PC-3 (cell line): ENCODE measurements around the gene FN3KRP. TPM values are rescaled to one million over a fixed set of nuclear protein-coding genes. Genes with fewer than 3 reads are reported as not detected.

ENCODE experiments used
- ATAC-seq: fragments of 200-7000 bp; cut with Tn5 transposase; 2 replicates; pipeline ENCODE4 v1.9.1; 2020; ENCODE audit warnings: mild to moderate bottlenecking, moderate library complexity
- BruUV-seq: library from RNA; stranded (reverse); fragments of 400-500 nt; replicated peaks from 2 replicates; lab custom pipeline; 2021; lab: Mats Ljungman, UMichigan
- CTCF ChIA-PET: fragments of 300-600 bp; sonication (Branson Sonifier 250); formaldehyde crosslinking; loops from one replicate; lab custom pipeline; 2022; ENCODE audit warnings: antibody characterized with exemption; lab: Charles Lee
- POLR2A ChIA-PET: fragments of 300-600 bp; sonication (Branson Sonifier 250); formaldehyde crosslinking; loops from one replicate; lab custom pipeline; 2022; ENCODE audit warnings: antibody characterized with exemption; ENCODE audit not compliant: unreplicated experiment; lab: Charles Lee
- DNase-seq: peaks from one replicate; pipeline ENCODE4 v3.0.0-alpha.2; 2015
- H2AFZ ChIP-seq: fragments of 300-600 bp; sonication (generic); 2 replicates; pipeline ENCODE4 v1.6.0; 2016; ENCODE audit warnings: antibody characterized with exemption, low read length
- H3F3A ChIP-seq: fragments of 300-600 bp; sonication (generic); one replicate; pipeline ENCODE4 v1.6.0; 2017; ENCODE audit warnings: antibody characterized with exemption, low read length, control low read depth, mild to moderate bottlenecking; ENCODE audit not compliant: unreplicated experiment
- H3K27ac ChIP-seq: fragments of 300-600 bp; sonication (generic); 2 replicates; pipeline ENCODE4 v1.5.1; 2016; ENCODE audit warnings: mild to moderate bottlenecking, low read length
- H3K27me3 ChIP-seq: fragments of 300-600 bp; sonication (generic); 2 replicates; pipeline ENCODE4 v1.6.1; 2016; ENCODE audit warnings: low read length, mixed read lengths
- H3K36me3 ChIP-seq: fragments of 300-600 bp; sonication (generic); 2 replicates; pipeline ENCODE4 v1.6.1; 2016; ENCODE audit warnings: low read depth, mixed run types, low read length, mixed read lengths
- H3K4me1 ChIP-seq: fragments of 300-600 bp; sonication (generic); 2 replicates; pipeline ENCODE4 v1.5.1; 2016; ENCODE audit warnings: low read length; ENCODE audit not compliant: insufficient read depth
- H3K4me2 ChIP-seq: fragments of 300-600 bp; sonication (generic); 2 replicates; pipeline ENCODE4 v1.6.0; 2016; ENCODE audit warnings: low read length
- H3K4me3 ChIP-seq: fragments of 300-600 bp; sonication (generic); 2 replicates; pipeline ENCODE4 v1.5.1; 2016; ENCODE audit warnings: mild to moderate bottlenecking, low read length, mixed read lengths
- H3K79me2 ChIP-seq: fragments of 300-600 bp; sonication (generic); 2 replicates; pipeline ENCODE4 v1.6.1; 2017; ENCODE audit warnings: low read length, mixed read lengths
- H3K9ac ChIP-seq: fragments of 300-600 bp; sonication (generic); 2 replicates; pipeline ENCODE4 v1.6.0; 2016; ENCODE audit warnings: mild to moderate bottlenecking, low read length
- H3K9me2 ChIP-seq: fragments of 300-600 bp; sonication (generic); replicated peaks from 2 replicates; pipeline ENCODE4 v1.6.1; 2016; ENCODE audit warnings: mixed run types, low read length, mixed read lengths
- H3K9me3 ChIP-seq: fragments of 300-600 bp; sonication (generic); 2 replicates; pipeline ENCODE4 v1.6.1; 2016; ENCODE audit warnings: low read length, mixed read lengths
- H4K20me1 ChIP-seq: fragments of 300-600 bp; sonication (generic); 2 replicates; pipeline ENCODE4 v1.6.1; 2016; ENCODE audit warnings: low read length, mixed read lengths
- EZH2 ChIP-seq: fragments of 300-600 bp; sonication (generic); IDR thresholded peaks from one replicate; pipeline ENCODE4 v1.6.1; 2017; ENCODE audit warnings: antibody characterized with exemption, mild to moderate bottlenecking, low read length; ENCODE audit not compliant: unreplicated experiment
- EZH2phosphoT487 ChIP-seq: fragments of 300-600 bp; sonication (generic); IDR thresholded peaks from 2 replicates; pipeline ENCODE4 v1.6.1; 2018; ENCODE audit warnings: mild to moderate bottlenecking, antibody characterized with exemption, low read length, borderline replicate concordance
- intact Hi-C: fragments of 100-400 bp; cut with micrococcal nuclease; formaldehyde crosslinking; loops from 2 replicates; pipeline ENCODE4 v1.9.0; 2023
- total RNA-seq: library from RNA; depleted of rRNA; stranded (reverse); fragments of >200 nt; gene quantifications from 2 replicates; pipeline ENCODE4 v1.2.3, GENCODE V29; 2014
- TF ChIP-seq, protein P1 (sequence below): fragments of 300-600 bp; sonication (generic); conservative IDR thresholded peaks from 2 replicates; pipeline ENCODE4 v1.5.1; 2017; ENCODE audit warnings: antibody characterized with exemption, low read depth, mild to moderate bottlenecking, low read length

The FN3KRP gene
- total RNA-seq, 1 experiment from 2014 or later, result 37.4 TPM

DNA sequence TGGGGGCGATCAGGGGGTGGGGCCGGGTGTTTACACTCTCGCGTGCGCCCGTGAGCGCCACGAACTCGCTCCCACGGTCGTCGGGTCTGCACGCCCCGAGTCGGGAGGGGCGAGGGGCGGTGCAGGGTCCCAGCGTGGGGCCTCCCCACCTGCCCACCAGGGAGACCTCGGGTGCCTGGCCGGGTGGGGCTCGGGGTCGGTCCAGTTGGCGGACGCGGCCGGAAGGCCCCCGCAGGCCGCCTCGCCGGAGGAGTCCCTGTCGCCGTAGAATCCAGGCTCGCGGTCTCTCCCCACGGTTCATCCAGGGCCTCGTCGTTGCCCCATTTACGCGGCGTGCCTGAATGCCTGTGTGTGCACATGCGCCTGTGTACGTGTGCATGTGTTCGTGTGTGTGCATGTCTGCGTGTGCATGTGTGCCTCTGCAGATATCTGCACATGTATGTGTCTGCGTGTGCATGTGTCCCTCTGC lies 17.5 kb upstream of the FN3KRP start:
- CTCF ChIA-PET, result no interaction called here
- POLR2A ChIA-PET, result no interaction called here
- H3K4me2 ChIP-seq, result peak overlapping the region; percentile 99

DNA sequence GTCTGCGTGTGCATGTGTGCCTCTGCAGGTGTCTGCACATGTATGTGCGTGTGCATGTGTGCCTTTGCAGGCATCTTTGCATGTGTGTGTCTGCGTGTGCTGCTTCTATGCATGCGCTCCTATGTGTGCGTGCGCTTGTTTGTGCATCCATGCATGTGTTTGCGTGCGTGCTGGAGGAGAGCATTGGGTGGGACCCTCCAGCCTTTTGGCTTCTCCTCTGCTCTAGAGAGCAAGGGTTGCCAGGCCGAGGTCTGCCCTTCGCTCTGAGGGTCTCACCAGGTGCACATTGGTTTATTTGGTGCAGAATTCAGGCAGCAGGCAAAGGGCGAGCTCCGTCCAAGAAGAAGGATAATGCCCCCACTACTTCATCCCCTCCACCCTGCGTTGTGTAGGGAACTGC lies 17.0 kb upstream of the FN3KRP start:
- Histone ChIP-seq H3K9me3 (no peaks in the 10 kb centered on the region), H3K36me3 (no peaks in the 10 kb centered on the region; the same call in 1 of the 2 replicates), H3K4me2 (peak overlapping the region; percentile 99), H3K9me2 (no peaks in the 10 kb centered on the region), H3K4me1 (peaks cover 5% of the 10 kb centered on the region; the same call in 1 of the 2 replicates), H3F3A (no peaks in the 10 kb centered on the region), H3K27me3 (no peaks in the 10 kb centered on the region), H3K4me3 (peak overlapping the region; percentile 88; the same call in 1 of the 2 replicates), H3K79me2 (no peaks in the 10 kb centered on the region), H2AFZ (no peak overlapping the region), H3K9ac (no peak overlapping the region), H4K20me1 (no peaks in the 10 kb centered on the region), H3K27ac (no peak overlapping the region)
- DNase-seq, result no peak
- BruUV-seq, result no TSS peak
- ATAC-seq, result no peak
- intact Hi-C loops, result no loop called here
- CTCF ChIA-PET, result no interaction called here
- POLR2A ChIA-PET, result no interaction called here
- TF ChIP-seq, protein P1, sequence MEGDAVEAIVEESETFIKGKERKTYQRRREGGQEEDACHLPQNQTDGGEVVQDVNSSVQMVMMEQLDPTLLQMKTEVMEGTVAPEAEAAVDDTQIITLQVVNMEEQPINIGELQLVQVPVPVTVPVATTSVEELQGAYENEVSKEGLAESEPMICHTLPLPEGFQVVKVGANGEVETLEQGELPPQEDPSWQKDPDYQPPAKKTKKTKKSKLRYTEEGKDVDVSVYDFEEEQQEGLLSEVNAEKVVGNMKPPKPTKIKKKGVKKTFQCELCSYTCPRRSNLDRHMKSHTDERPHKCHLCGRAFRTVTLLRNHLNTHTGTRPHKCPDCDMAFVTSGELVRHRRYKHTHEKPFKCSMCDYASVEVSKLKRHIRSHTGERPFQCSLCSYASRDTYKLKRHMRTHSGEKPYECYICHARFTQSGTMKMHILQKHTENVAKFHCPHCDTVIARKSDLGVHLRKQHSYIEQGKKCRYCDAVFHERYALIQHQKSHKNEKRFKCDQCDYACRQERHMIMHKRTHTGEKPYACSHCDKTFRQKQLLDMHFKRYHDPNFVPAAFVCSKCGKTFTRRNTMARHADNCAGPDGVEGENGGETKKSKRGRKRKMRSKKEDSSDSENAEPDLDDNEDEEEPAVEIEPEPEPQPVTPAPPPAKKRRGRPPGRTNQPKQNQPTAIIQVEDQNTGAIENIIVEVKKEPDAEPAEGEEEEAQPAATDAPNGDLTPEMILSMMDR, result no peak
- no peak for TF ChIP-seq EZH2phosphoT487
- no peak for TF ChIP-seq EZH2

More for the DNA sequence above, 17.5 kb upstream of the FN3KRP start:
- peak; percentile 8 for ATAC-seq
- Histone ChIP-seq H3K9me2 (no peaks in the 10 kb centered on the region), H3F3A (no peaks in the 10 kb centered on the region), H3K9ac (peak overlapping the region; percentile 44; the same call in 1 of the 2 replicates), H3K79me2 (no peaks in the 10 kb centered on the region), H3K36me3 (no peaks in the 10 kb centered on the region; the same call in 1 of the 2 replicates), H2AFZ (peak overlapping the region; percentile 99), H3K27ac (no peak overlapping the region), H3K9me3 (no peaks in the 10 kb centered on the region), H3K27me3 (no peaks in the 10 kb centered on the region), H3K4me1 (peaks cover 5% of the 10 kb centered on the region; the same call in 1 of the 2 replicates), H3K4me3 (peak overlapping the region; percentile 88), H4K20me1 (no peaks in the 10 kb centered on the region)
- DNase-seq, result no peak
- intact Hi-C loops, result loop anchor here (1.0 kb wide), 1 partner anchor 17 kb away; the partner anchor contains the start of gene FN3KRP
- BruUV-seq, result no TSS peak
- no peak for TF ChIP-seq EZH2phosphoT487

DNA sequence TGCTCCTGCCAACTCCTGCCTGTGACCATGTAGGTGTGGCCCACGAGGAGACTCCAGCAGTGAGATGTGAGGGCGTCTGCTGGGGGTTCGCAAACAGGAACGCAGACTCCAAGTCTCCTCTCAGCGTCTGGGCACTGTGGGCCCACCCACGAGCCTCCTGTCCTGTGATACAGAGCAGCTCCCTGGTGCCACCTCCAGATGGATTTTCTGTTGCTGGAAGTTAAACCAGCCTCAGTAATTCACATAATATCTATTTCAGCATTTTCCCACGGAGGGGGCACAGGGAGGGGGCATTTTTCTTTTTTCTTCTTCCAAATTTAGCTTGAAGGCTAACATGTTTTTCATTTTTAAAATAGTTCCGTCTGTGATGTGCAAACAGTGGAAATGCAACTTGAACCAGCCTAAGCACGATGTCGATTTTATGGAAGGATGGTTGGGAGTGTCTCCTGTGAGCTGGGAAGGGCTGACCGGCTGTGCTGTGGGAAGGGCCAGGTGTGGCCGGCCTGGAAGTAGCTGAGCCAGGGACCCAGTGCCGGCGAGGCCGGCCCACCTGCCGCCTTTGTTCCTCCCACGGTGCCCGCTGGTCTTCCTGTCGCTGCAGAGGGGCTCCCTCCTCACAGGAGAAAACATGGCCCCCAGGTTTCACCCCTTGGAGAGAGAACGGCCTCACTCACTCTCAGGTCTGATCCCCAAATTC lies 14.1 kb upstream of the FN3KRP start:
- Histone ChIP-seq H3K36me3 (no peaks in the 10 kb centered on the region), H4K20me1 (no peaks in the 10 kb centered on the region), H3K27me3 (no peaks in the 10 kb centered on the region), H3K9ac (no peak overlapping the region), H3K27ac (no peak overlapping the region), H3F3A (no peaks in the 10 kb centered on the region), H3K4me2 (no peak overlapping the region), H3K9me3 (no peaks in the 10 kb centered on the region), H3K4me1 (peaks cover 5% of the 10 kb centered on the region; the same call in 1 of the 2 replicates), H3K9me2 (no peaks in the 10 kb centered on the region), H3K79me2 (no peaks in the 10 kb centered on the region), H3K4me3 (no peak overlapping the region), H2AFZ (no peak overlapping the region)
- no peak for DNase-seq
- POLR2A ChIA-PET, result interaction anchor here (0.5 kb wide), 1 partner anchor 844 kb away, joined by 3 read pairs; no protein-coding TSS in a partner anchor
- CTCF ChIA-PET, result no interaction called here
- no peak for ATAC-seq
- TF ChIP-seq, protein P1, result no peak
- TF ChIP-seq EZH2phosphoT487 (no peak), EZH2 (no peak)
- intact Hi-C loops, result no loop called here
- no TSS peak for BruUV-seq
